Right cardiac atrium (tissue), 5 donors: Measurements from ENCODE around the gene ARHGAP32. TPM values are rescaled to one million over a fixed set of nuclear protein-coding genes. Genes with fewer than 3 reads are reported as not detected.

ENCODE experiments used
- ATAC-seq, 2 donors: fragments of 200-7000 bp; cut with Tn5 transposase; one replicate each; pipeline versions ENCODE4 v1.8.0 to v1.9.1; 2020; ENCODE audit warnings: moderate library complexity in 2 of 2, mild to moderate bottlenecking in 1 of 2
- DNase-seq, 3 donors: peaks; one replicate each; pipeline ENCODE4 v3.0.0-alpha.2; 2020
- H3K27ac ChIP-seq: one replicate; pipeline ENCODE4 v1.5.1; 2013; ENCODE audit warnings: mild to moderate bottlenecking, low read length, control low read depth, moderate library complexity
- H3K27me3 ChIP-seq: one replicate; pipeline ENCODE4 v1.6.1; 2013; ENCODE audit not compliant: control insufficient read depth, insufficient read depth
- H3K4me1 ChIP-seq: one replicate; pipeline ENCODE4 v1.6.1; 2013; ENCODE audit warnings: low read length; ENCODE audit not compliant: control insufficient read depth, insufficient read depth
- H3K4me3 ChIP-seq: one replicate; pipeline ENCODE4 v1.5.1; 2013; ENCODE audit warnings: low read length, control low read depth
- H3K9me3 ChIP-seq: one replicate; pipeline ENCODE4 v1.6.1; 2013; ENCODE audit warnings: low read length; ENCODE audit not compliant: control insufficient read depth
- WGBS: extraction: QIAGEN DNeasy Blood & Tissue Kit; methylation state at CpG from one replicate; pipeline ENCODE4 v1.1.7; 2013; 5-methylcytosine and 5-hydroxymethylcytosine counted together
- intact Hi-C, 4 donors: fragments of 100-400 bp; cut with DNase I; formaldehyde crosslinking; loops; one replicate each; pipeline versions ENCODE4 v1.11.0 to v1.14.0; 2022 to 2023
- polyA plus RNA-seq: library from polyadenylated mRNA; stranded (reverse); fragments of 200-250 nt; gene quantifications from one replicate; pipeline ENCODE4 v1.2.3, GENCODE V29; 2013
- total RNA-seq, 4 donors: library from RNA; stranded (reverse); fragmentation: NEBNext Ultra II Directional; extraction: Animal tissue kit (Norgen Biotek cat#: 25700); gene quantifications; one replicate each; pipeline ENCODE4 v1.2.1, GENCODE V29; 2021
- donor health status: healthy with polysubstance abuse.
- donor health status: DM: no; HTN: yes; CAD: no.
- donor health status: DM: no; HTN: no; CAD: no.
- donor health status: DM: no; HTN: yes; CAD: no; lungs with severe emphysema.
- donor health status: DM: yes; HTN: yes; CAD: no.

Gene ARHGAP32
- total and polyA plus RNA-seq, 5 donors, result 3.5 to 13.0 (median 9.8) TPM

DNA sequence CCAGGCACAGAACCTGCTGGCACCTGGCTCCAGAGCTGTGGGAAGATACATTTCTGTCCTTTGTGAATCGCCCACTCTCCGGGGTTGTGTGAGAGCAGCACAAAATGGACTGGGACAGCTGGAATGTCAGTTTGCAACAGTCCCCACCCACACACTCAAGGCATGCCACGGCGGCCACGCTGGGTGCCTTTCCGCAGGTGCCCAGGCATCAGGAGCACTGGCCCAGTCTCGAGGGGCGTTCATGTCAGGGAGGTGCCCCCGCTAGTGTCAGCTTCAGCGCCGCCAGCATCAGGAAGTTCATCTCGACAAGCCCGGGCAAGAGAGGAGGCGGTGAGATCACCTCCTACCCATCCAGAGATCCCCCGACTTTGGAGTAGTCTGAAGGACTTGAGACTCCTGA lies 251.5 kb downstream of the ARHGAP32 start:
- Histone ChIP-seq H3K4me1 (no peaks in the 10 kb centered on the region), H3K27ac (no peak overlapping the region), H3K9me3 (no peaks in the 10 kb centered on the region), H3K27me3 (no peaks in the 10 kb centered on the region), H3K4me3 (no peak overlapping the region)
- ATAC-seq (no peak), DNase-seq (no peak)
- intact Hi-C loops, result no loop called here
- WGBS, result 78% methylated on average over 15 of the region's 15 CpGs

DNA sequence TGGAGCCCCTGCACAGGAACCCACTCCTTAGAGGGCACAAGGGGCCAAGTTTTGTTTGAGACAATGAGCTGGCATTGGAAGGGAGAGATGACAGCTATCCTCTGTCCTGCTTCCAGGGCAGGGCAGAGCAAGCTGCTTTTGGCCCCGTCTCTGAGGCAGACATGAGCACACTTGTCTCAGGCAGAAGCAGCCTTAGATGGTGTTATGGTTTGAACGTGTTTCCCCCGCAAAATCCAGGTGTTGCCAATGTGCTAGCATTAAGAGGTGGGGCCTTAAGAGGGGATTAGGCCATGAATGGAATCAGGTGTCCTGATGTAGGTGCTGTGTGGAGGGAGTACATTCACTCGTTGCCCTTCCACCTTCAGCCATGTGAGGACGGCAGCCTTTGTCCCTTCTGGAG lies 252.0 kb downstream of the ARHGAP32 start:
- no peaks in the 10 kb centered on the region for H3K27me3 ChIP-seq
- H3K4me1 ChIP-seq, result no peaks in the 10 kb centered on the region
- no peaks in the 10 kb centered on the region for H3K9me3 ChIP-seq
- no peak overlapping the region for H3K4me3 ChIP-seq
- intact Hi-C loops, result no loop called here
- no peak for DNase-seq
- no peak for ATAC-seq
- H3K27ac ChIP-seq, result no peak overlapping the region
- WGBS, result 78% methylated on average over 5 of the region's 5 CpGs

DNA sequence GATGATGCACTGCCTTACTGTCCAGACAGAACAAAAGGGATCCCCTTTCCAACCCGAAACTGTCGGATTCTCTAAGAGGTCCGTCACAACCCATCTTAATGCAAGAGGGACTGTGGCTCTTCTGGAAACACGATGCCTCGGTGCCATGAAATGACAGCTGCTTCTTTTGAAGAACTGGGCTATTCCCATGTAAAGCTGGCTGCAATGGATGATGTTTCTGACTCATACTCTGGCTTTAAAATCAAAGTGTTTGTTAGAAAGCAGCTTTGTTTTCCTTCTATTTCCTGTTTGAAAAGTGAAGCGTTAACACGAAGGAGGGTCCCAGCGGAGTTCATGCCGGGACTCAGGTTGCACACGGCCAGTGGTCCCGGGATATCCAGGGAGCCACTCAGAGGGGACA lies 252.5 kb downstream of the ARHGAP32 start:
- 59% methylated on average over 11 of the region's 11 CpGs for WGBS
- no peak overlapping the region for H3K27ac ChIP-seq
- H3K4me3 ChIP-seq, result no peak overlapping the region
- no peaks in the 10 kb centered on the region for H3K27me3 ChIP-seq
- H3K4me1 ChIP-seq, result no peaks in the 10 kb centered on the region
- DNase-seq (no peak), ATAC-seq (no peak)
- no peaks in the 10 kb centered on the region for H3K9me3 ChIP-seq
- intact Hi-C loops, result no loop called here

DNA sequence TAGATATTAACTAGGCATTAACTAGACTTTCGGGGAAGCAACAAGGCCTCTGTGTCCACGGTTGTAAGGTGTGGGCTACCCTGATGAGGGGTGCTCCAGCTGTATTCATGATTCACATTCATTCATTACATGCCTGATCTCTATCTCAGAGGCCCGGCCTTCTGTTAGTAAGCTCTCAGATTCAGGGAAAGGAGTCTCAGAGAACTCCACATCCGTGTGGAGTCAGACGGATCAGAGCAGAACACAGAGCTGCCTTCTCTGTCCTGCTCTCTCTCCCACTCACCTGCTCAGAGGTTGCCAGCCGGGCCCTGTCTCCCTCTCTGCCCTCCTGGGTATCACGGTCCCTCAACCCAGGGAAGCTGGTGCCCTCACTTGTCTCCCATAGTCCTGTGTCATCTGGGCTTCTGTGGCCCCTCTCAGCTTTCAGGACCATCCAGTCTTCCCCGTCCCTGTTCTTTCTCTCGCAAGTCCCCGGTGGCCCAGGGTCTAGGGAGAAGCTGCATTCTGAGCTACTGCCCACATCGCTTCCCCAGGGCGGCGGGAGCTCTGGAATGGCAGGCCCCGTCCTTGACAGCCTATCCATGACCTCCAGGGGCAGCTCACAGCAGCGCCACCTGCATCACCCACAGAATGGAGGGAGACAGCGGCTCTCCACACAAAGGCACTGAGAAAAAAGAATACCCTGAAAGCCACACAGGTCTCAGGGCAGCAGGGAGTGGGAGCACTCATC lies 253.8 kb downstream of the ARHGAP32 start:
- no peaks in the 10 kb centered on the region for H3K9me3 ChIP-seq
- WGBS, result 89% methylated on average over 16 of the region's 16 CpGs
- no peak for ATAC-seq
- DNase-seq, result no peak
- intact Hi-C loops, result no loop called here
- H3K27me3 ChIP-seq, result no peaks in the 10 kb centered on the region
- no peak overlapping the region for H3K27ac ChIP-seq
- H3K4me1 ChIP-seq, result no peaks in the 10 kb centered on the region
- no peak overlapping the region for H3K4me3 ChIP-seq

DNA sequence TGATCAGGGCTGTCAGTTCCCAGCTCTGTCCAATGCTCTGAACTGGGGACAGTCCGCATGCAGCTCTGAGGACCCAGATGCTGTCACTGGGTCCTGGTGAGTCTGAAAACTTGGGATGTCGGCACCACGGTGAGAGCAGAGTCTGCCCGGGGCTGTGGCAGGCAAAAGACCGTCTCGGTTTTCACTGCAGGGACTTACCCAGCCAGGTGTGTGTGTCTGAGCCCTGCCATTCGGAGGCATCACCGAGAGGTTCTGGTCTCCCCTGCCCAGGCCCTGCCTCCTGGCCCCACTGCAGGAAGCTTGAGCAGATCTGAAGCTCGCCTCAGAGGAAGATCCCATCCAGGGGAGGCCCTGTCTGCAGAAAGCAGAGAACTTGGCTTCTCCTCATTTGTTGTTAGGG lies 254.6 kb downstream of the ARHGAP32 start:
- ATAC-seq (no peak), DNase-seq (no peak)
- 86% methylated on average over 9 of the region's 9 CpGs for WGBS
- Histone ChIP-seq H3K27ac (no peak overlapping the region), H3K27me3 (no peaks in the 10 kb centered on the region), H3K4me3 (no peak overlapping the region), H3K9me3 (no peaks in the 10 kb centered on the region), H3K4me1 (no peaks in the 10 kb centered on the region)
- intact Hi-C loops, result no loop called here

DNA sequence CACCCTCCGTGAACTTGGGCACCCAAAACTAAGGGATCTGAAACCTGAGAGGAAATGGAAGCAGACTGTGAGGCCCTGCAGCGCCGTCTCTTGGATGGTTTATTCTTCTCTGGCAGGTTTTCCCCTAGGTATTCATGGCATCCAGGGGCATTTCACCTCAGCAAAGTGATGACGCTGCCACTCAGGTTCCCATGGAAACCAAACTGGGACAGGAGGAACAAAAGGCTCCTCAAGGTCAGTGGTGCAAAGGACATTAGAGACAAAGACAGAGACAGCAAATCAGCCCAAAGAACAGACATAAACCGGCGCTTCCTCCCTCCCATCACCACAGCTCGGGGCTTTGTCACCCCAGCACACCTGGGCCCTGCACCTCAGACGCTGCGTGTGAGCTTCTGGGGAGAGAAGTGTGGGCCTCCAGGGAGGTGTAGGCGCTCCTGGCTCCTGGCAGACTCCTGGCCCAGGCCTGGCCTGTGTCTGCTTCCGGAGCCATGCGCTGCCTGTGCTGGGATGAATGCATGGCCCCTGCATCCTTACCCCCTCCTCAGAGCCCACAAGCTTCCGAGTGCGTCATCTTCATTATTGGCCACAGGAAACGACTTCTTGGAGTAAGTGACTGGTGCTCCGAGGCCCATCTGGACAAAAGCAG lies 255.4 kb downstream of the ARHGAP32 start:
- no peaks in the 10 kb centered on the region for H3K9me3 ChIP-seq
- H3K4me3 ChIP-seq, result no peak overlapping the region
- intact Hi-C loops, result no loop called here
- H3K4me1 ChIP-seq, result no peaks in the 10 kb centered on the region
- DNase-seq (no peak), ATAC-seq (no peak)
- WGBS, result 76% methylated on average over 16 of the region's 16 CpGs
- no peak overlapping the region for H3K27ac ChIP-seq
- H3K27me3 ChIP-seq, result no peaks in the 10 kb centered on the region

DNA sequence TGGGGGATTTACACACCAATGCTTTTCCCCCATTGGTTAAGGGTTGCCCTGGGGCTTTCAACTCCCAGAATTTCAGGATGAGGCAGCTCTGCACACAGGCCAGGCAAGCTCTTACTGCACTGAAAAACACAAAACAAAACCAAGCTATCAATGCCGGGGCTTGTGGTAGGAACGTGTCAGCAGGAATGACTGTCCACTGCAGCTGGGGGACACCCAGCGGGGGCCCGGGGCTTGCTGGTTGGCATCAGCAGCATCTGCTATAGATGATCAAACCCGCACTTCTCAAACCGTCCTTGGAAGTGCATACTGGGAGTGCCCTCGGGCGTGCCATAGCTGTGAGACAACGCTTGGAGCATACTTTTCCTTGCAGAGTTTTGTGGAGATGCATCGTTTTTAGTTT lies 257.2 kb downstream of the ARHGAP32 start:
- Histone ChIP-seq H3K27me3 (no peaks in the 10 kb centered on the region), H3K4me1 (no peaks in the 10 kb centered on the region), H3K9me3 (no peaks in the 10 kb centered on the region), H3K27ac (no peak overlapping the region), H3K4me3 (no peak overlapping the region)
- ATAC-seq (no peak), DNase-seq (no peak)
- 94% methylated on average over 10 of the region's 10 CpGs for WGBS
- intact Hi-C loops, result no loop called here

DNA sequence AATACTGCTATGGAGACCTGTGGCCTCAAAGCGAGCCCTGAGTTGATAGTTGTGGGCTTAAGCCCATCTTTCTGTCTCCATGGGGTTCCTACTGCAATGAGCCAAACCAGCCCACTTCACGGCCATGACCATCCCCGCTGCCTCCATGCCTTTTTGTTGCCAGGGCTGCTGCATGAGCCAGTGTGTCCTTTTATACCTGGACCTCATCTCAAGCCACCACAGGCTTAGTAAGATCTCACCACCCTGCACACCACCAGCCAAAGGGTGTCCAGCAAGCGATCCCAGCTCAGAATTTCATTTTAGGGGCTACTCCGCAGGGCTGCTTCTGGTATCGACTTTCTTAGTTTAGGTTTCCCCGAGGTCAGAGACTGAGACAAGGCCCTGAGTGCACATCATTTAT lies 257.8 kb downstream of the ARHGAP32 start:
- H3K27me3 ChIP-seq, result no peaks in the 10 kb centered on the region
- DNase-seq (no peak), ATAC-seq (no peak)
- H3K9me3 ChIP-seq, result no peaks in the 10 kb centered on the region
- H3K4me1 ChIP-seq, result no peaks in the 10 kb centered on the region
- no peak overlapping the region for H3K4me3 ChIP-seq
- H3K27ac ChIP-seq, result no peak overlapping the region
- 94% methylated on average over 7 of the region's 7 CpGs for WGBS
- intact Hi-C loops, result no loop called here

DNA sequence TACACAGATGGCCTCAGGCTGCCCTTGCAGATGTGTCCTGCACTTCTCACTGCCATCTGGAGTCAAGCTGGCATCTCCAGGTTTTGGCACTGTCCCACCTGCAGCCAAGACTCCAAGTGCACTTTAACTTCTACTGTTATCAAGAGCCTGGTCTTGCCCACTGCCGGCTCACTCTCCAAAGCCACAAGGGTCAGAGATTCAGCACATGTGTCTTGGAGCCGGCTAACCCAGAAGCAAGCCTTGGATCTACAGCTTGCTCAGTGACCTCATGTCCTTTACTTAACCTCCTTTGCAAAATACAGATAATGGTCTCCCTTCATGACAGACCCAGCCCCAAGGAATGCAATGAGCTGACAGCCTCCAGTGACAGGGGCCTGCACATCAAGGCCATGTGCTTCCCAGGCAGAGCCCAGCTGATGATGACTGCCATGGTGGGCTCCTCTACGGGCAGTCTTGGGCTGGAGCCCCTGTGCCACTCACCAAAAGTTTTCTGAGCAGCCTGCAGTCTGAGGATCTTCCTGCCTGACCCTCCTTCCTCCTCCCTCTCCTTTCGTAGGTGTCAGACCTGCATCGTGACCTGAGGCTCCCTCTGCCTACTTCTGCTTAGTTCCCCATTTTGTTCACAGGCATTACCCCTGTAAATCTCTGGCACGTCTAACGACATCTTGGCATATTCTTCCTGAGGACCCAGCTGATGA lies 258.5 kb downstream of the ARHGAP32 start:
- DNase-seq, result no peak
- Histone ChIP-seq H3K4me1 (no peaks in the 10 kb centered on the region), H3K4me3 (no peak overlapping the region), H3K9me3 (no peaks in the 10 kb centered on the region), H3K27me3 (no peaks in the 10 kb centered on the region), H3K27ac (no peak overlapping the region)
- intact Hi-C loops, result no loop called here
- 84% methylated on average over 7 of the region's 7 CpGs for WGBS
- ATAC-seq, result no peak

DNA sequence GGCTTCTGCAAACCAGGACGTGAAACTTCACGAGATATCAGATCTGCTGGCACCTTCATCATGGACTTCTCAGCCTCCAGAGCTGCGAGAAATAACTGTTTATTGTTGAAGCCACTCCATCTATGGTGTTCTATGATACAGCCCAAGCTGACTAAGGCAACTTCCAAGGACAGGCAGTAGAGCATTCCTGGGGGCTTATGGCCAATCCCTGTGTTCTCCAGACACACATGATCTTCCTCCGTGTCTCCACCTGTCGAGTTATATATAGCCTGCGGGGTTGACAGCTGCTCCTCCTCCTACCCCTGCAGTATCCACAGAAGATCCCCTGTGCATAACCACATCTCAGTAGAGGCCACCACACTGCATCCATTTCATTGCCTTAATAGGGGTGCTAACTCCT lies 260.5 kb downstream of the ARHGAP32 start:
- DNase-seq (no peak), ATAC-seq (peak in 1 of 2 donors; percentile 35)
- intact Hi-C loops, result no loop called here
- no peaks in the 10 kb centered on the region for H3K27me3 ChIP-seq
- H3K27ac ChIP-seq, result no peak overlapping the region
- H3K9me3 ChIP-seq, result no peaks in the 10 kb centered on the region
- no peaks in the 10 kb centered on the region for H3K4me1 ChIP-seq
- no peak overlapping the region for H3K4me3 ChIP-seq
- WGBS, result 82% methylated on average over 6 of the region's 6 CpGs

DNA sequence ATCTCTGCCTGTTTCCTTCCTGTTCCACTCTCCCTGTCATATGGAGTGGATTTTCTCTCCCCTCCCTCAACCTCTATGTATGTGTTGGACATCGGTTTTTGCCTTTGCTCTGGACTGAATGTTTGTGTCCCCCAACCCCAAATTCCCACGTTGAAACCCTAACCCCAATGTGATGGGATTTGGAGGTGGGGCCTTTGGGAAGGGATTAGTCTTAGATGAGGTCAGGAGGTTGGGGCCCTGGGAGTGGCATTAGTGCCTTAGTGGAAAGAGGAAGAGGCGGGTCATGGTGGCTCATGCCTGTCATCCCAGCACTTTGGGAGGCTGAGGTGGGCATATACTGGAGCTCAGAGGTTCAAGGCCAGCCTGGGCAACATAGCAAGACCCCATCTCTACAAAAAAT lies 261.1 kb downstream of the ARHGAP32 start:
- WGBS, result 90% methylated on average over 3 of the region's 3 CpGs
- intact Hi-C loops, result no loop called here
- Histone ChIP-seq H3K4me1 (no peaks in the 10 kb centered on the region), H3K27ac (no peak overlapping the region), H3K4me3 (no peak overlapping the region), H3K27me3 (no peaks in the 10 kb centered on the region), H3K9me3 (no peaks in the 10 kb centered on the region)
- ATAC-seq (no peak), DNase-seq (peak in 1 of 3 donors; percentile 17)
